Measurements from ENCODE around the gene GREB1.

GRCh38 chr2:11579867-11580659 lies 46.2 kb downstream of the GREB1 start:
- TF ChIP-seq, protein P1, sequence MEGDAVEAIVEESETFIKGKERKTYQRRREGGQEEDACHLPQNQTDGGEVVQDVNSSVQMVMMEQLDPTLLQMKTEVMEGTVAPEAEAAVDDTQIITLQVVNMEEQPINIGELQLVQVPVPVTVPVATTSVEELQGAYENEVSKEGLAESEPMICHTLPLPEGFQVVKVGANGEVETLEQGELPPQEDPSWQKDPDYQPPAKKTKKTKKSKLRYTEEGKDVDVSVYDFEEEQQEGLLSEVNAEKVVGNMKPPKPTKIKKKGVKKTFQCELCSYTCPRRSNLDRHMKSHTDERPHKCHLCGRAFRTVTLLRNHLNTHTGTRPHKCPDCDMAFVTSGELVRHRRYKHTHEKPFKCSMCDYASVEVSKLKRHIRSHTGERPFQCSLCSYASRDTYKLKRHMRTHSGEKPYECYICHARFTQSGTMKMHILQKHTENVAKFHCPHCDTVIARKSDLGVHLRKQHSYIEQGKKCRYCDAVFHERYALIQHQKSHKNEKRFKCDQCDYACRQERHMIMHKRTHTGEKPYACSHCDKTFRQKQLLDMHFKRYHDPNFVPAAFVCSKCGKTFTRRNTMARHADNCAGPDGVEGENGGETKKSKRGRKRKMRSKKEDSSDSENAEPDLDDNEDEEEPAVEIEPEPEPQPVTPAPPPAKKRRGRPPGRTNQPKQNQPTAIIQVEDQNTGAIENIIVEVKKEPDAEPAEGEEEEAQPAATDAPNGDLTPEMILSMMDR (IDR thresholded peaks at IDR 0.05; ENCODE audit: low read length): no peak
- no peak for TF ChIP-seq EZH2 (IDR thresholded peaks at IDR 0.05; ENCODE audit: borderline replicate concordance, low read length)
